Subcutaneous adipose tissue (tissue), 4 donors: Measurements from ENCODE around the gene CABYR. TPM values are rescaled to one million over a fixed set of nuclear protein-coding genes. Genes with fewer than 3 reads are reported as not detected.

Source experiments
- small RNA-seq: library from RNA; depleted of rRNA; stranded (forward); fragments of <200 nt; gene quantifications from one replicate; pipeline ENCODE3, GENCODE V24; 2016
- total RNA-seq, 4 donors: library from RNA; depleted of rRNA; stranded (reverse); fragments of >200 nt; gene quantifications; one replicate each; pipeline ENCODE4 v1.1.0, GENCODE V29; 2016
- TF ChIP-seq, protein P1 (sequence below): fragments of 450-650 bp; IDR thresholded peaks from one replicate; pipeline ENCODE4 v1.5.1; 2016; ENCODE audit warnings: low read depth, mild to moderate bottlenecking, control low read depth, antibody characterized with exemption, moderate library complexity

The CABYR gene
- total RNA-seq, 4 donors from 2014 or later: 0.22 to 2.2 (median 0.33) TPM; not detected in 1

DNA sequence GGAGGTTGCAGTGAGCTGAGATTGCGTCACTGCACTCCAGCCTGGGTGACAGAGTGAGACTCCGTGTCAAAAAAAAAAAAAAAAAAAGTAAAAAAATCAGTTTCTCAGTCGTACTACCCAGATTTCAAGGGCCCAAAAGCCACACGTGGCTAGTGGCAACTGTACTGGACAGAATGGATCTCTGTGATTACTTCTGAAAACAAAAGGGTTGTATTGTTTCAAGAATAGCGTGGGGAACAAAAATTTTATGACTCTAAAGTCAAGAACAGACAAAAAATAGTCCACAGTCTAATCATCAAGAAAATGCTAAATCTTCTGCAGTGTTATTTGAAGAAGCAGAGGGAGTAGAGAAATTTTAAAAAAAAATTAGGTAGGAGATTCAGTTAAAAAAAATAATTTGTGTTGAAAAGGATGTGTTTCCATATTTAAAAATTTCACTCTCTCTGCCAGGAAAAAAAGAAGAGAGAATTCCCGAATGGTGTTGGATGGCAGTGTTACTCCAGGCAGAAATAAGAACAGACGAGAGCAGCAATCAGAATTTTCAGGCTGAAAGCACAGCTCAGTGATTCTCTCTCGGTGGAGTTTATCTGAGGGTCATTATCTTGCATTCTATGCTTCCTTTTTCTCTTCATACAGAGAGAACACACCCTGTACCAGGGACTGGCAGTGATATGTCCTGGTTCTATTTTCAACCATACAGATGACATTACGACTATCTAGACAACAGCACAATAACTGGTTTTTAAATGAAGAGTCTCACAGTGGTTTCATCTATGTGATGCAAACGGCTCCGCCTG lies 61.8 kb downstream of the CABYR start:
- TF ChIP-seq, protein P1, sequence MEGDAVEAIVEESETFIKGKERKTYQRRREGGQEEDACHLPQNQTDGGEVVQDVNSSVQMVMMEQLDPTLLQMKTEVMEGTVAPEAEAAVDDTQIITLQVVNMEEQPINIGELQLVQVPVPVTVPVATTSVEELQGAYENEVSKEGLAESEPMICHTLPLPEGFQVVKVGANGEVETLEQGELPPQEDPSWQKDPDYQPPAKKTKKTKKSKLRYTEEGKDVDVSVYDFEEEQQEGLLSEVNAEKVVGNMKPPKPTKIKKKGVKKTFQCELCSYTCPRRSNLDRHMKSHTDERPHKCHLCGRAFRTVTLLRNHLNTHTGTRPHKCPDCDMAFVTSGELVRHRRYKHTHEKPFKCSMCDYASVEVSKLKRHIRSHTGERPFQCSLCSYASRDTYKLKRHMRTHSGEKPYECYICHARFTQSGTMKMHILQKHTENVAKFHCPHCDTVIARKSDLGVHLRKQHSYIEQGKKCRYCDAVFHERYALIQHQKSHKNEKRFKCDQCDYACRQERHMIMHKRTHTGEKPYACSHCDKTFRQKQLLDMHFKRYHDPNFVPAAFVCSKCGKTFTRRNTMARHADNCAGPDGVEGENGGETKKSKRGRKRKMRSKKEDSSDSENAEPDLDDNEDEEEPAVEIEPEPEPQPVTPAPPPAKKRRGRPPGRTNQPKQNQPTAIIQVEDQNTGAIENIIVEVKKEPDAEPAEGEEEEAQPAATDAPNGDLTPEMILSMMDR: no peak

DNA sequence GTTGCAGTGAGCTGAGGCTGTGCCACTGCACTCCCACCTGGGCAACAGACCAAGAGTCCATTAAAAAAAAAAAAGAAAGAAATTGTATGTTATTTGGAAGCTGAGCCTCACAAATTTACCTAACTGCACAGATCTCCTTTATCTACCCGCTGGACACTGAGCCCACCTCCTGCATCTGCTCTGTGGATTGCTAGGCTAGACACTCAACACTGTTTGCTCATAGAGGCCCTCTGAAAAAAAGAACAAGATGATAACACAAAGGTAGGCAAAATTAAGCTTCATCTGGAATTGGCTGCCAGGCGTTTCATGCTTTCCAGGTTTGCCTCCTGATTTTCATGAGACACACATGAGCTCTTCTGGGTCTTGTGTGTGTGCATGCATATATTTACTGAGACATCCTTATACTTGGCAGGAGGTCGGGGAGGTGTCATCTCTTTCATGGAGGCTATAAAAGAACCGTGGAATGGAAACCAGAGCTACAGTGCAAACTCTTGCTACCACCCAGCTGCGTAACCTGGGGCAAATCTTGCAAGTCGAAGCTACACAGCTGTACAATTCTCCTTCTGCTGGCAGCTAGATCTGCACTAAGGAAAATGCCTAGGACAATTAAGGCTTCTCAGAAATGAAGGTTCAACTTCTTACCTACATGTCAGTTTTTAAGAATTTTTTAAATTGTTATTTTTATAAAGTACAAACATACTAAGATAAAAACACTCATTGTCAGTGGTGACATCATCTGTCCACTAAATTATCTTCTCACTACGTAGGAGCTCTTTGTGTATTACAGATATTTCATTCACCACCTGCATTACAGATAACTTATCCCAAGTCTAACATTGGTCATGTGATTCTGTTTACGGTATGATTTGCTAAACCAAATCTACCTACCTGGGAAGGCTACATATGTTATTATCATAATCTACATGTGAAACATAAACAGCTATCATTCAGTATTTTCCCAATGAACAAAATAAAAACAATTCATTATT lies 63.1 kb downstream of the CABYR start:
- TF ChIP-seq, protein P1: no peak

DNA sequence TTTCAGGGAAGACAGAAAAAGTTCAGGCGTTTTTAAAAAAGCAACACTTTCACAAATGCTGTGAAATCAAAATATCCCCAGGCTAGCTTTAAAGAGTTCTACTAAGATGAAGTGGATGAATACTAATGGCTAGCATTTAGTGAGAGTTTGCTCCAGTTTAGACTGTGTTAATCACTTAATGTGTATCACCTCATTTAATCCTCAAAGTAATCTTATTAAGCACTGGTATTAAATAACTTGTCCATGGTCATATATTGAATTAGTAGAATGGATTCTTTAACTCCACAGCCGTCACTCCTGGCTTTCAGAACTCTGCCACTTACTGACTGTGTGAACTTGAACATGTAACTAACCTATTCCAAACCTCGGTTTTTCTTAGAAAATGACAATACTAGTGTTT lies 66.0 kb downstream of the CABYR start:
- TF ChIP-seq, protein P1: no peak

DNA sequence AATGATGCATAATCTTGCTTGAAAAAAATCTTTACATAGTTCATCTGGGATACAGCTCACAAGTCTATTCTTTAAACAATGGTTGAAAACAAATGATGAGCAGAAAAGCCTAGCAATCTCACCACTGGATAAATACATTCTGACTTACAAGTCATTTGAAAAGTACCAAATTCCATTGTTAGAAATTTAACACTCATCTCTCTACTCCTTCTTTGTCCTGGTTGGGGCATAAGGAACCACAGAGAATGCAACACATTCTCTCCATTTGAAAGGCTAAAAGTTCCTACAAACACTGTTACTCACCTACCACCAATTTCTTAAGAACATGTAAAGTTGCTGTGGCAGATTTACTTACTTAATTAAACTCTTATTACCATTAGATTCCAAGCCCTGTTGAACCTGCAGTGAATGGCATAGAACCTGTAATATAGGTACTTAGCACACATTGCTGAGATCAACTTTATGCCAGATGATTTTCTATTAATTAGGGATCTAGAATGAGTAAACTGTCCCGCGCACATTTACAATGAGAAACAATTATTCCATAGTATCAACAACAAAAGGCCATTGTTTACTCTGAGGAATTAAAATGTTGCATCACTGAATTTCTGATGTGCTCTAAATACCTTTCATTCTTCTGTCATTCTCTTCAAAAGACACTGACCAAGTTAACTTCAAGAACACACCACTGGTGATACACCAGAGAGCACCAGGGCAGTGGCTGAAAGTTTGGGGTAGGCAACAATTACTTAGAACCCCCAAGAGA lies 69.6 kb downstream of the CABYR start:
- TF ChIP-seq, protein P1: no peak

DNA sequence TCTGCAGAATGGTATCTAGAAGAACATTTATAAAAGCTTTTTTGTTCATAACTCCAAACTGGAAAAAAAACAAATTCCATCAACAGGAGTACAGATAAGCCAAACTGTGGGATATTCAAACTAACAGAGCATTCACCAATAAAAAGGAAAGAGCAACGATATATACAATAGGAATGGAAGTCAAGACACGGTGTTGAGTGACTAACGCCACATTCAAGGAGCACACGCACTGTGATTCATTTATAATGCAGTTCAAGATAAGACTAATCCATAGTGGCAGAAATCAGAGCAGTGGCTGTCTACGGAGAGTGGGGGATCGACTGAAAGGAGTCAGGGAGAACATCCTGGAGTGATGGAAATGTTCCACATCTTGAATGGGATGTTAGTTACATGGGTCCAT lies 70.7 kb downstream of the CABYR start:
- TF ChIP-seq, protein P1: no peak

Small RNA genes within 50 kb of the gene (small RNA-seq; reads per million reads assigned to genes)
- gene RF00017: not detected
- not detected for gene RNA5SP452
- not detected for gene RNU5A-6P

Other genes with a start within 250 kb of the CABYR start
- gene TTC39C, start 124.3 kb upstream of the CABYR start, total RNA-seq: 10 to 100 TPM; 39.2 to 65.7 (median 51.8) TPM